Mucosa of descending colon (tissue), 3 donors: ENCODE data around the gene KCNG2. TPM values are rescaled to one million over a fixed set of nuclear protein-coding genes. Genes with fewer than 3 reads are reported as not detected.

Experiments
- ATAC-seq: fragments of 200-7000 bp; cut with Tn5 transposase; one replicate; pipeline ENCODE4 v1.9.1; 2020; ENCODE audit warnings: mild to moderate bottlenecking, moderate library complexity
- DNase-seq, 3 donors: peaks; one replicate each; pipeline ENCODE4 v3.0.0-alpha.2; 2020
- H3K36me3 ChIP-seq: fragments of 200-600 bp; one replicate; pipeline ENCODE4 v1.8.0; 2021; ENCODE audit warnings: low read depth, mild to moderate bottlenecking
- H3K4me1 ChIP-seq: fragments of 200-600 bp; one replicate; pipeline ENCODE4 v1.8.0; 2021; ENCODE audit warnings: low read depth, mild to moderate bottlenecking
- H3K4me3 ChIP-seq: fragments of 200-600 bp; one replicate; pipeline ENCODE4 v1.8.0; 2021; ENCODE audit warnings: mild to moderate bottlenecking
- H3K9me3 ChIP-seq: fragments of 200-600 bp; one replicate; pipeline ENCODE4 v1.8.0; 2021; ENCODE audit warnings: mild to moderate bottlenecking
- CTCF ChIP-seq: fragments of 200-600 bp; IDR thresholded peaks from one replicate; pipeline ENCODE4 v1.8.0; 2022; ENCODE audit warnings: antibody characterized with exemption, mild to moderate bottlenecking
- intact Hi-C, 2 donors: fragments of 100-400 bp; cut with DNase I in 1 of 2; cut with micrococcal nuclease in 1 of 2; formaldehyde crosslinking; loops; one replicate each; pipeline versions ENCODE4 v1.11.0 to v1.11.1; 2022; cut with DNase I, micrococcal nuclease
- total RNA-seq, 3 donors: library from RNA; stranded (reverse); fragmentation: NEBNext Ultra II Directional in 2 of 3; extraction: Animal tissue kit (Norgen Biotek cat#: 25700) in 2 of 3; gene quantifications; one replicate each; pipeline versions ENCODE4 v1.2.1 to v1.2.4, GENCODE V29; 2021 to 2023
- donor health status: DM: no; HTN: no; CAD: no; lungs with moderate emphysema.
- donor health status: DM: no; HTN: no; CAD: no.
- donor health status: DM: no; HTN: yes; CAD: no.

The KCNG2 gene
- total RNA-seq, 3 donors from 2014 or later = 0.19 TPM; not detected in 2

- no peak for TF ChIP-seq CTCF
- H3K36me3 ChIP-seq = no peaks in the 10 kb centered on the region
- DNase-seq (peak; percentile 4 to 34 (median 23)), ATAC-seq (no peak)
- H3K9me3 ChIP-seq = no peaks in the 10 kb centered on the region
- peaks cover 45% of the 10 kb centered on the region for H3K4me1 ChIP-seq
- no peak overlapping the region for H3K4me3 ChIP-seq
- intact Hi-C loops = no loop called here
Observed at GRCh38 chr18:79940814-79941472, 143.2 kb downstream of the KCNG2 start.

- intact Hi-C loops = no loop called here
- no peaks in the 10 kb centered on the region for H3K36me3 ChIP-seq
- ATAC-seq = no peak
- peaks cover 40% of the 10 kb centered on the region for H3K4me1 ChIP-seq
- H3K4me3 ChIP-seq = no peak overlapping the region
- H3K9me3 ChIP-seq = no peaks in the 10 kb centered on the region
- peak; percentile 4 to 31 (median 25) for DNase-seq
- TF ChIP-seq CTCF = no peak
Observed at GRCh38 chr18:79941473-79942119, 143.9 kb downstream of the KCNG2 start.

GRCh38 chr18:79942211-79942610, 144.5 kb downstream of the KCNG2 start:
- ATAC-seq (no peak), DNase-seq (peak; percentile 3 to 14 (median 8))
- Histone ChIP-seq H3K4me1 (peaks cover 38% of the 10 kb centered on the region), H3K9me3 (no peaks in the 10 kb centered on the region), H3K36me3 (no peaks in the 10 kb centered on the region), H3K4me3 (no peak overlapping the region)
- TF ChIP-seq CTCF = no peak
- intact Hi-C loops = no loop called here

GRCh38 chr18:79942786-79943607, 145.3 kb downstream of the KCNG2 start:
- TF ChIP-seq CTCF = no peak
- H3K9me3 ChIP-seq = no peaks in the 10 kb centered on the region
- ATAC-seq (peak; percentile 80), DNase-seq (peak; percentile 73 to 78 (median 76))
- H3K36me3 ChIP-seq = no peaks in the 10 kb centered on the region
- intact Hi-C loops = no loop called here
- H3K4me3 ChIP-seq = no peak overlapping the region
- H3K4me1 ChIP-seq = peaks cover 42% of the 10 kb centered on the region

GRCh38 chr18:79943608-79944125, 145.9 kb downstream of the KCNG2 start:
- no peak for TF ChIP-seq CTCF
- Histone ChIP-seq H3K4me1 (peaks cover 48% of the 10 kb centered on the region), H3K9me3 (no peaks in the 10 kb centered on the region), H3K36me3 (no peaks in the 10 kb centered on the region), H3K4me3 (no peak overlapping the region)
- intact Hi-C loops = no loop called here
- ATAC-seq (peak; percentile 19), DNase-seq (peak; percentile 17 to 64 (median 52))
